HG02759 (cell line): ENCODE measurements around the gene HSD17B14.
A peak's percentile ranks its signal among the peaks of the same experiment; 100 is the strongest.
"Not testable (repeated sequence)": the region's sequence is repeated elsewhere in the genome, so short reads cannot be mapped to it uniquely, and the experiment has no call there.

Experiments used
- ATAC-seq: cut with Tn5 transposase; IDR thresholded peaks from one replicate; pipeline ENCODE4 v1.9.1; 2021; ENCODE audit warnings: mild to moderate bottlenecking, moderate library complexity; ENCODE audit not compliant: unreplicated experiment

Gene HSD17B14

DNA sequence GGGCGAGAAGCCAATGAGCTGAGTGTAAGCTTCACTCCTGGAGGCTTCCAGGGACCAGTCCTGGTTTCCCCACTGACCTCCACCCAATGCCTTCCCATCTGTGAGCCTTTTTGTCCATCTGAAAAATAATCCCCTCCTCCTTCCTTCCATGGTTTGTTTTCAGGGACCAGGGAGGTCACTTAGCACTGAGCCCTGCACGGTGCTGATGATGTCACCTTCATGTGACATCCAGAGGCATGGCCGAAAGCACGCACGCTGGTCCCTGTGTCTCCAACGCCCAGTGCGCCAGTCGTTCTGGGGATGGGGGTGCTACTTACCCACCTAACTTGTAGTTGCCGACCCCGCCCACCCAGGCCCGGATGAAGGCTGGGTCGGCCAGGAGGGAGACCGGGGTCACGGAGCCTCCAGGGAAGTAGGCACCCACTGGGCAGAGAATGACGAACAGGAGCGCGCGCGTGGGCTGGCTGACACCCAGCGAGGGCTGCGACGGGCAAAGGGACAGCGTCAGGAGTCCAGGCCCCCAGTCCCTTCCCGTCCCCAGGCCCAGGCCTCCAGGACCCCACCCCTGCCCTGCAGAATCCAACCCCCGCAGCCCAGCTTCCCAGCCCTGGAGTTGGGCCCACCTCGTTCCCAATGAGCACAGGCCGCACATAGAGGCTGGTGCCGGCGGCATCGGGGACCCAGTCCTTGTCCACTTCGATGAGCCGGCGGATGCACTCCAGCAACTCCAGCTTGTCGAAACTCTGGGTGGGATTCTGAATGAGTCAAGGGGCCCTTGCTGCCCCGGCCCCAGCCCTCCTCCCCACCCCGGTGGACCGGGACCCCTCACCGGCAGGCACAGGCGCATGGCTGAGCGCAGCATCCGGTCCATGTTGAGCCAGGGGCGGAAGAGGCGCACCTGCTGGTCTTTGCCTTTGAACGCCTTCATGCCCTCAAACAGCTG, 36.7 kb downstream of the HSD17B14 start:
- no peak for ATAC-seq

DNA sequence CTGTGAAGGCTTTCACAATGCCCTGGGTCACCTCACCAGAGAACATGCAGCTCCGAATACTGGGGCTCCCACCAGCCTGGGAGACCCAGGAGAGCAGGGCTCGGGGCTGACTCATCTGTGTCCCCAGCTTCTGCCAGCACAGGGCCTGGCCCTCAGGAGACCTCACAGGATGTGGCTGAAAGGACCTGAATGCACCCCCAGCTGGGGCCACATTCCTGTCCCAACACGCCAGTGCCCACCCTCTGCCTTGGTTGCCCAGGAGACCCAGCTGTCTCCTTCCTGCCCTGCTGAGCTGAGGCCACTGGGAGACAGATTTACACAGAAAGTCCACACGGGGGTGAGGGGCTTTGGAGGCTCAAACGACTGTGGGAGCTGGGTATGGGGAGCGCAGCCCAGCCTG, 37.4 kb downstream of the HSD17B14 start:
- no peak for ATAC-seq

DNA sequence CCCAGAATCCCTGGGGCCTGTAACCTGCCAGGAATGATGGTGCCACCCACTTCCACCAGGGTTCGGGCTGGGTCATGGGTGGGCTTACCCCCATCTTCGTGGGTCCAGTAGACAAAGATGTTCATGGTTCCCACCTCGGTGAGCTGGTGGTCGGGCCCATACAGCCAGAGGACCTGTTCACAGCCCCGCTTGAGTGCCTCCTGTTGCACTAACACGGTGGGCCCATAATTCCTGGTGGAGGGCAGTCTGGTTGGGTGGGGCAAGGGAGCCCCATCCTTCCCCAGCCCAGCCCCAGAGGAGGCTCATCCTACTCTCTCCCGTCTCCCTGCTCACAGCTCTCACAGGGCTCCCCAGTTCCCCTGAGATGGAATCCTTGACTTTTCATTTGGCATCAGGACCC, 39.2 kb downstream of the HSD17B14 start:
- no peak for ATAC-seq

DNA sequence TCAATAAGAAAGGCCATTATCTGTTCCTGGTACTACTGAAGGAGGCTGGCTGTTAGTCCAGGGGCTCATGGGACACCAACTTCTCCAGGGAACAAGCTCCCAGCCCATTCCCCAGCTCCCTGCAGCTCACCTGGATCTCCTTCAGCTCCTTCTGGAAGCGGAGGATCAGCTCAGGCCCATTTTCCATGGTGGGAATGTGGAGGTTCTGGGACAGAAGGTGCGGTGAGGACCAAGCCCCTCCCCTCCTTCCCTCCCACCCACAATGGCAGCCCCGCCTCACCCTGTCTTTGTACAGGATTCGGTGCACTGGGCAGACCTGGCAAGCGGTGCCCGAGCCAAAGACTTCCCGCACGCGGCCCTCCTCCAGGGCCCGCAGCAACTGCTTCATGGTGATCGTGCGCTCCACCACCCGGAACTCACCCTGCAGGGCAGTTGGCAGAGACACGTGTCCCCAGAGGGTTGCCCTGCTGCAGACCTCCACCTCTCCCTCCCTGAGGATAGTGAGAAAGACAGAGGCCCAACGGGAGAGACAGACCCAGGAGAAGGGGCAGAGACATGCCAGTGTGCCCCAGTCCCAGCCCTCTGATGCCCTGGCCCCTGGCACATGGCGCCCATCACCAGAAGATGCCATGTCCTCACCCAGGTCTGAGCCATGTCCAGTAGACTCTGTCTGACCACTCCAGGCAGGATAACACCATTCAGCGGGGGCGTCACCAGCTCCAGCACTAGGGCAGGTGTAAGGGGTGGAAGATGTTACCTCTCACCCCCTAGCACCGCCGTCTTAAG, 39.8 kb downstream of the HSD17B14 start:
- ATAC-seq = no peak

DNA sequence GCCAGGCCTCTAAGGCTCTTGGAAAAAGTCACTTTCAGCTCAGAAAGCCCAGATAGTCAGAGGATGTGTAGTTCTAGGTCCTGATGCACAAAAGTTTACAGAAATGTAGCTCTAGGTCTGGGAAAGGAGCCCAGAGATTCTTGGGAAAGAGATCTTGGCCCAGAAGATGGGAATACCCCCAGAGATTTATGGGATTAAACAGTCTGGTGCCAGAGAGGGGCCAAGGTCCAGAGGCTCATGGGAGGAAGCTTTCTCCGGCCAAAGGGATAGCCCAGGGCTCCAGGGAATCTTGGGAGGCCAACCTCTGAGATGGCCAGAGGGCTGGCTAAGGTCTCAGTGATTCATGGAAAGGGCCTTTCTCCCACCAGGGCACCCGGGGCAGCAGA, 40.6 kb downstream of the HSD17B14 start:
- ATAC-seq = no peak

DNA sequence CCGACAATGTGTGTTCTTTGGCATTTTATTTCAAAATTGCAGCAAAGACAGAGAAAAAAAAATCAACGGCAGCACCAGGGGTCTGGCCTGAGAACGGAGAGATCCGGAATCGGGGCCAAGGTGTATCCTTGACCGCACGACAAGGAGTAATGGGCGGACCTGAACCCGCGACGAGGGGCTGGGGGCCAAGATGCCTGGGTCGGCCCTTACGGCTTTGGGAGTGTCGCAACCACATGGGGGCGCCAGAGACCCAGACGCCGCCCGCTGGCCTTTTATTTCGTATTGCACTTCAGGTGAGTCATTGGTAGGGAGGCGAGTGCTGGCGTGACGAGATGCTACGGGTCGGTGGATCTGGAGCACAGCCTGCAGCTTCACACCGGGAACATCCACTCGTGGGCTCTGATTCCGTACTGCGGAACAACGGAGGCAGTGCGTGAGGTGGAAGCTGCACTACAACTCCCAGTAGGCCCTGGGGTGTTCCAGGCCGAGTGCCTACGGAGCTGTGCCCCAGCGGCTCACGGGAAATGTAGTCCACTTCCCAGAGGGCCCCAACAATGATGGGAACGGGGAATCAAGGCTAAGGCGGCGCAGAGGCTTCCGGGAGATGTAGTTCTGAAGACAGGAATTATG, 41.1 kb downstream of the HSD17B14 start:
- peak; percentile 73 for ATAC-seq

DNA sequence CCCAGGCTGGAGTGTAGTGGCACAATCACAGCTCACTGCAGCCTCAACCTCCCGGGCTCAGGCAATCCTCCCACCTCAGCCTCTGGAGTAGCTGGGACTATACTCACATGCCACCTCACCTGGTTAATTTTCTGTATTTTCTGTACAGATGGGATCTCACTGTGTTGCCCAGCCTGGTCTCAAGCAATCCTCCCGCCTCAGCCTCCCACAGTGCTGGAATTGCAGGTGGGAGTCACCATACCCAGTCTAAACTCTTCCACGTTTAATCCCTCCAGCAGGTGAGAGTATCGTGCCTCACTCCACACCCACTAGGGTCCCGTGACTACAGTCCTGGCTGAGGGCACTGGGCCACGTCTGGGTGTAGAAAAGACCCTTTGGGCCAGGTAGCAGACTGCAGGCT, 42.0 kb downstream of the HSD17B14 start:
- ATAC-seq = no peak

DNA sequence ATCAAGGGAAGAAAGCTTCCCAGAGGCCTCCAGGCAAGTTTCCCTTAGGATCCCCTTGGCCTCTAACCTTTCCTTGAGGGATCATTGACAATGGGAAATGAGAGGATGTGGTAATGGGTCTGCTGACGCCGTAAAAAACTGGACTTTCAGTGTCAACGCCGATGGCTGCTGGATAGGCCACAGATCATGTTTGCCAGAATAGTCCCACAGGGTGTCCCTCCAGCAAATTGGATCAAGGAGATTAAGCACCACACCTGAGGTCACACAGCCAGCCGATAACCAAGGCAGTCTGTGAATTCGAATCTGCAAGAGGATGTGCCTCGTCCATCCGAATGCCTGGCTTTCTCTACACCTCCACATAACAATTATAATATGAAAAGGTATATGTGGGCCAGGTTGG, 43.0 kb downstream of the HSD17B14 start:
- ATAC-seq = no peak

DNA sequence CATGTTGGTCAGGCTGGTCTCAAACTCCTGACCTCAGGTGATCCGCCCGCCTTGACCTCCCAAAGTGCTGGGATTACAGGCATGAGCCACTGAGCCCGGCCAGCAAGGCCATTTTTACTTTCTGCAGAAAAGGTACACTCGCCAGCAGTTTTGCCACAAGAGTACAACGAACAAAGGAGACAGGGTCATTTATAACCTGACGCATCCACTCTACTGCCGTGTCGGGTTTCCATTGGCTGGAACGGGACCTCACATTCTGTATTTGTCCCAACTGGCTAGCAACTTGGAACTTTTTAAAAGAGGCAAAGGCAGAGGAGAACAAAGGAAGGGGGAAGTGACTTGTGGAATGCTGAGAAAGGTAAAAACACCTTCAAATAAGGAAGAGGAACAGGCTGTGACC, 49.0 kb downstream of the HSD17B14 start:
- not testable (repeated sequence) for ATAC-seq

DNA sequence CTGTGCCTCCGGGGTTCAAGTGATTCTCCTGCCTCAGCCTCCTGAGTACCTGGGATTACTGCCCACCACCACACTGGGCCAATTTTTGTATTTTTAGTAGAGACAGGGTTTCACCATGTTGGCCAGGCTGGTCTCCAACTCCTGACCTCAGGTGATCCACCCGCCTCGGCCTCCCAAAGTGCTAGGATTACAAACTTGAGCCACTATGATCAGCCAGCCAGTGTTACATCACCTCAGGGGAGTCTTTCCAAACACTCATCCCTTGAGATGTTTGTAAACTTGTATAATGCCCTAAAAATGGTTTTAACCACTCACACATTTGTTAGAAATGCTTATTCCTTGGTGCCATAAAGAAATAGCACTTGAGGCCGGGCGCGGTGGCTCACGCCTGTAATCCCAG, 49.9 kb downstream of the HSD17B14 start:
- not testable (repeated sequence) for ATAC-seq

DNA sequence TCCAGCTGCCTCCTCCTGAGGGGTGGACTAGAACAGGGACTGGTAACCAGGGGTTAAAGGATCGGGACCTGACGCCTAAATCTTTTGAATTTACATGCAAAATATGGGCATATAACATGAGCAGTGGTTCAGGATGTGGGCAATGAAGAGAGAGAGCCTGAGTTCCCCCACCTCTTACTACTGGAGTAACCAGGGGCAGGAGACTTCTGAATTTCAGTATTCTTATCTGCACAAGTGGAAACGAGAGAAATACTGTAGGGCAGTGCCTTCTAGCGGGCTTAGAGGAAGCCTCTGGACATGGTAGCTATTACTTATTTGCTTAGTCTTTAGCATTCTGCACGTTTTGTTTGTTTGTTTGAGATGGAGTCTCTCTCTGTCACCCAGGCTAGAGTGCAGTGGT, 51.8 kb downstream of the HSD17B14 start:
- ATAC-seq = no peak

DNA sequence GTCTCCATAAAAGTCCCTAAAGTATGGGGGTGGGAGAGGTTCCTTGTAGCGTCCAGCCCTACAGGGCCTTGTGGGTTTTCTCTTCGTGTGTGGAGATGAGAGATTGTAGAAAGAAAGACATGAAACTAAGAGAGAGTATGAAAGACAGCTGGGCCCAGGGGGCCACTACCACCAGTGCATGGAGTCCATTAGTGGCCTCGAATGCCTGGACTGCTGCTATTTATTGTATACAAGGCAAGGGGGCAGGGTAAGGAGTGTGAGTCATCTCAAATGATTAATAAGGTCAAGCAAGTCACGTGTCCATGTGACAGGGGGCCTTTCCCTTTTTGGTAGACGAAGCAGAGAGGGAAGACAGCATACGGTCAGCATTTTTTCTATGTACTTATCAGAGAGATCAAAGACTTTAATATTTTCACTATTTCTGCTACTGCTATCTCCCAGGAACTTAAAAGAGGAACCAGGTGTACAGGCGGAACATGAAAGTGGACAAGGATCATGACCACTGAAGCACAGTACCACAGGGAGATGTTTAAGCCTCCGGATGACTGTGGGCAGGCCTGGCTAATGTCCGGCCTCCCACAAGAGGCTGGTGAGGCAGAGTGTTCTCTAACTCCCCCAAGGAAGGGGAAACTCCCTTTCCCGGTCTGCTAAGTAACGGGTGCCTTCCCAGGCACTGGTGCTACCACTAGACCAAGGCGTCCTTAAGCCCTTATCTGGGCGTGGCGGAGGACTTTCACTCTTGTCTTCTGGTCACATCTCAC, 55.5 kb downstream of the HSD17B14 start:
- ATAC-seq = no peak

DNA sequence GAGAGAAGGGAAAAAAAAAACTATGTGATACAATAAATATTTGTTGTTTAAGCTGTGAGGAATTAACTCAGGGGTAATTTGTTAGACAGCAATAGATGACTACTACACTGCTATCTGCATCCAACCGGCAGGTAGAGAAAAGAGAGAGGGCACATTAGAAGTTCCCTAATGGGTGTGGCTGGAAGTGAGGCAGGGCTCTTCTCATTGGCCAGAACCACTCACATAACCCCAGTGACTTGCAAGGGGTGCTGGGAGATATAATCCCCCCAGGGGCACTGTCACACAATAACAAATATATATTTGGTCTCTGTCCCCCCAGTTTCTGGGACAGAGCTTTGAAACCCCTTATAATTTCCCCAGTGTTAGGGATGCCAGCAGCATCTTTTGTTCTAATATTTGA, 56.7 kb downstream of the HSD17B14 start:
- ATAC-seq = no peak

DNA sequence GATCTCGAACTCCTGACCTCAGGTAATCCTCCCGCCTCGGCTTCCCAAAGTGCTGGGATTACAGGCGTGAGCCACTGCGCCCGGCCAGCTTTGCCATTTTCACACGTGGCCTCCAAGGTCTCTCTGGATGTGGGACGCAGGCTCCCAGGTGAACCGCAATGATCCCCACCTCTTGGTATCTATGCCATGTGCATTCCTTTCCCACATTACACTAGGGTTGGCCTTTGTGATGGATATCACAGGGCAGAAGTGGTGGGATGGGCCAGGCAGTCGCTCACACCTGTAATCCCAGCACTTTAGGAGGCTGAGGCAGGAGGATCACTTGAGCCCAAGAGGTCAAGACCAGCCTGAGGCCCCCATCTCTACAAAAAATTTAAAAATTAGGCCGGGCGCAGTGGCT, 58.6 kb downstream of the HSD17B14 start:
- ATAC-seq = no peak

DNA sequence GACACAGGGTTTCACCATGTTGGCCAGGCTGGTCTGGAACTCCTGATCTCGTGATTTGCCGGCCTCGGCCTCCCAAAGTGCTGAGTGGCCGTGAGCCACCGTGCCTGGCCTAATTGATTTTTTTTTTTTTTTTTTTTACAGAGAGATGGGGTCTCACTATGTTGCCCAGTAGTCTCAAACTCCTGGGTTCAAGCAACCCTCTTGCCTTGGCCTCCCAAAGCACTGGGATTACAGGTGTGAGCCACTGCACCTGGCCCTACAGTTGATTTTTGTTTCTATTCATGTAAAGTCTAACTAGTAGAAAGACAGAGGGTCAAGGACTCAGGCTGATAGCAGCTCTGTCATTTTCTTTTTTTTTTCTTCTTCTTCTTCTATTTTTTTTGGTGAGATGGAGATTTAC, 59.2 kb downstream of the HSD17B14 start:
- no peak for ATAC-seq

DNA sequence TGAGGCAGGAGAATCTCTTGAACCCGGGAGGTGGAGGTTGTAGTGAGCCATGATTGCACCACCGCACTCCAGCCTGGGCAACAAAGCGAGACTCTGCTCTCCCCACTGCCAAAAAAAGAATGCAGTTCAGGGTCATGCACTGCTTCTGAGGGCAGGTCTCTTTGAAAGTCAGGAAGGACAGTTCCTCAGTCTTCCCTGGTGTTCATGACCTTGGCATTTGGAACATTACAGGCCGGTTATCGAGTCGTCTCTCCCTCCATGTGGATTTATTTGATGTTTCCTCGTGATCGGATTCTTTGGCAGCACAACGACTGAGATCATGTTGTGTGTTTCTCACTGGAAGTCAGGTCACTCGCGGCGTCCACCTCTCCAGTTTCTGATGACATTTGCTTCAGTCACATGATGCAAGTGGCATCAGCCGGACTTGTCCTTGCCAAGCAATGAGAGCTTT, 63.8 kb downstream of the HSD17B14 start:
- no peak for ATAC-seq

DNA sequence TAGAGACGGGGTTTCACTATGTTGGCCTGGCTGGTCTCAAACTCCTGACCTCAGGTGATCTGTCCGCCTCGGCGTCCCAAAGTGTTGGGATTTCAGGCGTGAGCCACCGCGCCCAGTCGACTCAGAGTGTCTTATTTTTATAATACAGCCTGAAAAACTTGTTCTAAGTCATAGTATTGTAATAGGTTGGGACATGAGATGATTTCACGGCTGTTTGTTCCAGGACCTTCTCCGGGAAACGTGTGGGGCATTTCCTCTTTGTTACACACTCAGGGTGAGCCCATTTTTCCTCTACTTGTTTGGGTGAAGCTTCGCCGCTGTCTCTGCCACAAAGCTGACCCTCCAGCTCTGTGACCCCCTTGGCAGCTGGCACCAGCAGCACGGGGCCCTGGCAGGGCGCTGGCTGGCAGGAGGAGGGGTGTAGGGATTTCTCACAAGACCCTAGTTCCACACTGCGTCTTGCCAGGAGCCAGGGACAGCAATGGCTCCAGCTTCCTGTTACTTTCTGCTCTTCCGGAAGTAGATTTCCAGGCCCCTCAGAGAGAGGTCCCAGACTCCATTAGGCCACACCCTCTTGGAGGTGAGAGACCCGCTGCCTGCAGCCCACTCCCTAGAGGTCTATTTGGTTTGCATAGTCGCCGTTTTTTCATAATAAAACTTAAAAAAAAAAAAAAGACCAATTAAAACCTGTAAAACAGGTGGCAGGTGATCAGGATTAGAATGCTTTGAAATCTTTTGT, 65.4 kb downstream of the HSD17B14 start:
- ATAC-seq = no peak

DNA sequence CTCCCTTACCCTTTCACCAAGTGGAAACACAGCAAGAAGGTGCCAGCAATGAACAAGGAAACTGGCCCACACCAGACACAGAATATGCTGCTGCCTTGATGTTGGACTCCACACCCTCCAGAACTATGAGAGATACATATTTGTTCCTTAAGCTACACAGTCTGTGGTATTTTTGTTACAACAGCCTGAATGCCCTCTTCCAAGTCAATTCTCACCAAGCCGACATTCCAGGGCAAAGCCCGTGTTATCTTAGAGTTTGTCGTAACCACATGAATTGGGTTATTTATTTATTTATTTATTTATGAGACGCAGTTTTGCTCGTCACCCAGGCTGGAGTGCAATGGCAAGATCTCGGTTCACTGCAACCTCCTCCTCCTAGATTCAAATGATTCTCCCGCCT, 66.0 kb downstream of the HSD17B14 start:
- no peak for ATAC-seq

DNA sequence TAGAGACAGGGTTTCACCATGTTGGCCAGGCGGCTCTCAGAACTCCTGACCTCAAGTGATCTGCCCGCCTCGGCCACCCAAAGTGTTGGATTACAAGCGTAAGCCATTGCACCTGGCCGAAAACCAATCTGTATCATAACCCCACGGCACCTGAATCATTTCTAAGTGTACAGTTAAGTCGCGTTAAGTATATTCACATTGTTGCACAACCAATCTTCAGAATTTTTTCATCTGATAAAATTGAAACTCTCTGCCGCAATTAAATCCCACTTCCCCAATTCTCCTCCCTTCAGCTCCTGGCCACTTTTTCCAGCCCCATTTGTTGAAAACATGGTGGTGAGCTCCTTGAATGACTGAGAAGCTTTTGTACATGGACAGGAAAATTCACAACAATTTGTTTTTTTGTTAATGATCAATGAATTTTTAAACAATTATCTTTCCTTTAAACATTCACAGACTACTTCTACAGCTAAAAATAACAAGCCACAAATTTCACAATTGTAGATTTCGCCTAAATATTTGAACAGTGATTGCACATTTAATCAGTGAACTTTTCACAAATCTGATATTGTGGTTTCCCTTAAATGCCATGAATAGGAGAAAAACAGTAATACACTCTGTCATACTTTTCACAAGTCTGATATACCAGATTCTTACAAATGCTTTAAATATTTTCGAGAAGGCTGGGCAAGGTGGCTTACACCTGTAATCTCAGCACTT, 67.1 kb downstream of the HSD17B14 start:
- ATAC-seq = no peak
